CD1c-positive myeloid dendritic cell (primary cell): Measurements from ENCODE around the gene RHOT1.
"Not testable (repeated sequence)": the region's sequence is repeated elsewhere in the genome, so short reads cannot be mapped to it uniquely, and the experiment has no call there.

Experiments
- DNase-seq: peaks from one replicate; pipeline ENCODE4 v3.0.0-alpha.2; 2016; ENCODE audit errors: extremely low spot score

The RHOT1 gene

GRCh38 chr17:32159586-32160438 lies 17.5 kb downstream of the RHOT1 start:
- no peak for DNase-seq

- no peak for DNase-seq
Measured at GRCh38 chr17:32160526-32160925, 18.2 kb downstream of the RHOT1 start.

- DNase-seq: no peak
Measured at GRCh38 chr17:32161029-32161428, 18.7 kb downstream of the RHOT1 start.

GRCh38 chr17:32161506-32162365 lies 19.4 kb downstream of the RHOT1 start:
- DNase-seq: no peak

DNA sequence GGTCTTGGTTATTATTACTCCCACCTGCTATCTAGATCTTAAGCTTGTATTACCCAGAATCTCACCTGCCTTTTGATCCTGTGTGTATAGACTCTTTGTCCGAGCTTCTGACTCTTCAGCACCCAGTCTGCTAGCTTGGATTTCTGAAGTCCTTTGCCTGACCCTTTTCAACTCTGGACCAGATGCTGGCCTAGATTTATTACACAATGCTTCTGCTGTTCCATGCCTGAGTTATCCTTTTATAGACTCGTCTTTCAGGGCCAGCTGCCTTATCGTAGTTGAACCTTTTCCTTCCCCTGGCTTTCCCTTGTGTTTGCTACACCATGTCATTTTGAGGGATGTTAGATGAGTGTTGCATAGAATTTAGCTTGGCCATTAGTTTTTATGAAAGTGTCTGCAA lies 32.6 kb downstream of the RHOT1 start:
- DNase-seq: no peak

- DNase-seq: not testable (repeated sequence)
Measured at GRCh38 chr17:32178679-32179078, 36.4 kb downstream of the RHOT1 start.

GRCh38 chr17:32179103-32179502 lies 36.8 kb downstream of the RHOT1 start:
- not testable (repeated sequence) for DNase-seq

- DNase-seq: not testable (repeated sequence)
Measured at GRCh38 chr17:32179526-32179925, 37.2 kb downstream of the RHOT1 start.

DNA sequence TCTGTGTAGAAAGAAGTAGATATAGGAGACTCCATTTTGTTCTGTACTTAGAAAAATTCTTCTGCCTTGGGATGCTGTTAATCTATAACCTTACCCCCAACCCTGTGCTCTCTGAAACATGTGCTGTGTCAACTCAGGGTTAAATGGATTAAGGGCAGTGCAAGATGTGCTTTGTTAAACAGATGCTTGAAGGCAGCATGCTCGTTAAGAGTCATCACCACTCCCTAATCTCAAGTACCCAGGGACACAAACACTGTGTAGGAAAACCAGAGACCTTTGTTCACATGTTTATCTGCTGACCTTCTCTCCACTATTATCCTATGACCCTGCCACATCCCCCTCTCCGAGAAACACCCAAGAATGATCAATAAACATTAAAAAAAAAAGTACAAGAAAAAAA lies 38.0 kb downstream of the RHOT1 start:
- not testable (repeated sequence) for DNase-seq

GRCh38 chr17:32185875-32186274 lies 43.6 kb downstream of the RHOT1 start:
- no peak for DNase-seq

- DNase-seq: no peak
Measured at GRCh38 chr17:32187271-32187670, 45.0 kb downstream of the RHOT1 start.

- no peak for DNase-seq
Measured at GRCh38 chr17:32189343-32189742, 47.0 kb downstream of the RHOT1 start.

GRCh38 chr17:32191306-32191705 lies 49.0 kb downstream of the RHOT1 start:
- DNase-seq: no peak

- no peak for DNase-seq
Measured at GRCh38 chr17:32192379-32192778, 50.1 kb downstream of the RHOT1 start.

DNA sequence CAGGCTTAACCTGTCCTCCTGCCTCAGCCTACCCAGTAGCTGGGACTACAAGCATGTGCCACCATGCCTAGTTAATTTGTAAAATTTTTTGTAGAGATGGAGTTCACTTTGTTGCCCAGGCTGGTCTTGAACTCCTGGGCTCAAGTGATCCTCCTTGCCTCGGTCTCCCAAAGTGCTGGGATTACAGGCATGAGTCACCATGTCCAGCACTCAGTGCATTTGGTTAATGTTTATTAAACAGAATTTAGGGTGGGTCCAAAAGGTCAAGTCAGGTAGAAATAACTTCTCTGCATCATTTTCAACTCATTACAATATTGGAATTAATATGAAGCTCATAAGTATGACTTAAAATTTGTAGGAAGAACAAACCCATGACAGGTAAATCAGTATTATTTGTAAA lies 55.7 kb downstream of the RHOT1 start:
- DNase-seq: no peak

- no peak for DNase-seq
Measured at GRCh38 chr17:32206861-32207260, 64.6 kb downstream of the RHOT1 start.

GRCh38 chr17:32208436-32208835 lies 66.1 kb downstream of the RHOT1 start:
- no peak for DNase-seq

DNA sequence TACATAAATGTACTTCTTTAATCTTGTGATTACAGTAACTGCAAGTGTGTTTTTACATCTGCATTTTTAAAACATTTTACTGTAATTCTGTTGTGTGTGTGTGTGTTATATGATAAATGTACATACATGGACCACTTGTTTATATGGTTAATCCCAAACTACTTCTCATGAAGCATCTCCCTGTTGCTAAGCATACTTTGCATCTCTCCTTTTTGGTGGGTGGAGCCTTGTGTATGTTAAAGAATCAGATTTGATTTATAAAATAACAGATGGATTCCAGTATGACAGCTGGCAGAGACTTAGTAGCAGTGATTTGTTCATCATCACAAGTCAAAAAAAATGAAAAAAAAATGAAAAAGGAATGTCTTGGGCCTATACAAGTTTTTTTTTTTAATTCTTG lies 67.3 kb downstream of the RHOT1 start:
- no peak for DNase-seq

GRCh38 chr17:32211671-32212070 lies 69.4 kb downstream of the RHOT1 start:
- no peak for DNase-seq

- DNase-seq: no peak
Measured at GRCh38 chr17:32215696-32216095, 73.4 kb downstream of the RHOT1 start.

GRCh38 chr17:32222621-32223020 lies 80.3 kb downstream of the RHOT1 start:
- no peak for DNase-seq

DNA sequence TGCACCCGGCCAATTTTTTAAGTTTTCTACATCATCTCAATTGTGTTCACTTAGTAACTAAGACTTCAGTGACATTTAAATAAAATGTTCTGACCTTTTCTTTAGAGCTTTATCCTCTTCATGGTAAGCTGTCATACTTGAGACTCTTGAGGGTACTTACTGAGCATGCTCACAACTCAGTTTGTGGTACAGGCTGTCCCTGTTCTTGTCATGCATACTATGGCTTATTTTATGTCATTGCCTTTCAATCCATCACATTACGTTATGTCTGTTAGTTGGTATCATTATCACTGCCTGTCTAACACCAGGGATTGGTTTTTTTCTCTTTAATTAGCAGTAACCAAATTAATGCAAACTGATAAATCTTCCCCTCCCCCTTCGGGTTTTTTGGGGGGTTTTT lies 81.4 kb downstream of the RHOT1 start:
- no peak for DNase-seq

DNA sequence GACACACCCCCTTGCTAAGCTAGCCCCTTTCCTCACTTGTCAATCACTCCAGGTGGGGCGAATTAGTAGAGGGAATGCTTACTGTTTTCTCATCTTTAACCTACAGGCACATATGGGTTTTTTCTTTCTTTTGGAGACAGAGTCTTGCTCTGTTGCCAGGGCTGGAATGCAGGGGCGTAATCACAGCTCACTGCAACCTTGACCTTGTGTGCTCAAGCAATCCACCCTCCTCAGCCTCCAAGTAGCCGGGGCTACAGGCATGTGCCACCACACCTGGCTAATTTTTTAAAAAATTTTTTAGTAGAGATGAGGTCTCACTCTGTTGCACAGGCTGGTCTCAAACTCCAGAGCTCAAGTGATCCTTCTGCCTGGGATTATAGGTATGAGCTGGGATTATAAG lies 84.6 kb downstream of the RHOT1 start:
- DNase-seq: no peak
